ENCODE measurements around the gene LCA5.
"Not testable (repeated sequence)": the region's sequence is repeated elsewhere in the genome, so short reads cannot be mapped to it uniquely, and the experiment has no call there.

LCA5 gene

DNA sequence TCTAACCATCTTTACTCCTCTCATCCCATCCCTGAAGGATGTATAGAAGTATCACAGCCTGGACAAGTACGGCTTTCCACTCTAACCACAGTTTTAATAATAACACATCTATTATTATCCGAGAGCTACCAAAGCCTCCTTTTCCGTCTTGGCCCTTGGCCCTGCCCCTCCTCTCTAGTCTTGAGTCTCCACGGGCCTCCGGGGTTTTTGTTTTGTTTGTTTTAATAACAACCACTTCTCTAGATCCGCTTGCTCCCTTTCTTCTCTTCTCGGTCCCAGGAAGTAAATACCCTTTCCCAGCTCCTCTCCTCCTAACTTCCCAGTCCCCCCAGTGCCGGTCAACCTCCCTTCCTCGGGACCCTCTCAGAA is 661 bp downstream of the LCA5 start:
- no peak for DNase-seq

- DNase-seq, result not testable (repeated sequence)
Observed at GRCh38 chr6:79529567-79529966, 7.7 kb downstream of the LCA5 start.

GRCh38 chr6:79526897-79527296 is 10.3 kb downstream of the LCA5 start:
- DNase-seq, result no peak

DNA sequence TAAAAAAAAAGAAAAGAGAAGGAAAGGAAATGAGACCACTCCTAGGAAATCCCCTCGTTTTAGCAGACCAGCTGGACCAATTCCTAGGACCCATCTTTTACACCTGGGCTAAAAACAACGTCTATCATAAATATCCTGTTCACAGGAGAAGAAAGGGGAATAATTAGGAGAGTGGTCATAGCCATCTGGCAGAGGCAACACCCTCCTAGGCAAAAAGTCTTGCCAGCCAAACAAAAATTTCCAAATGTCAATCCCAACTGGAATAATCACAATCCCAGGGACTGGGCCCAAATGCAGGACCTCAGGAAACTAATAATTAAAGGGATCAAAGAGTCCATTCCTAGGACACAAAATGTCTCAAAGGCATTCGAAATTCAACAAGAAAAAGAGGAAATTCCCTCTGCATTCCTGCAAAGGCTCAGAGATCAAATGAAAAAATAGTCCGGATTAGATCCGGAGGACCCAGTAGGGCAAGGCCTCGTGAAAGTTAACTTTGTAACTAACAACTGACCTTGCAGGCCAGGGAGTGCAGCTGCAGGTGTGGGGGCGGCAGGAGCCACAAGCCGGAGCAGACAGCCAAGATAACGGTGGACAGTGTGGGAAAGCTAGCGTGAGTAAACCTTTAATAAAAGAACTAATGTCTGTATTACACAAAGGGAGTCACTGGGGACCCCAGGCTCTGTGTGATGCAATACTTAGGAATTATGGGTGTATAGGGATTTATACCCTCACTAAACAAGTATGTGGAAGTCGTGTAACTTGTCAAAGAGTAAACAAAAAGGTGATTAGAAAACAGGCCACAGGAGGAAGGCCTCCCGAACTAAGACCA is 11.7 kb downstream of the LCA5 start:
- DNase-seq, result no peak

DNA sequence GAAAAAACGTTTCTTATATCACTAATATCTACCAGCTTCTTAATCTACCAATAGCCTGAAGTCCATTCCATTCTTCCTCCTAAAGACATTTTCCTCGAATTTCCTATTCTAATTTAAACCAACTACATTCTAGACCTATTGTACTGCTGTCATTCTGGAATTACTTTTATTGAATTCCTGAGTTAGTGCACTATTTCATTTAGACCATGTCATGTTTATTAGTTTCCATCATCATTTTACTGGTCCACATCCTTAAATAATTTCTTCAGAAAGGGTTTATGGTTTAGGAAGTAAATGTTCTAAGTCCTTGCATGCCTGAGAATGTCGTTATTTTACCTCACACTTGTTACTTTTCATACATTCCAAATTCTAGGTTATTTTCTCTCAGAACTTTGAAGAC is 13.2 kb downstream of the LCA5 start:
- no peak for DNase-seq

- no peak for DNase-seq
Observed at GRCh38 chr6:79522609-79523008, 14.6 kb downstream of the LCA5 start.

GRCh38 chr6:79520534-79520933 is 16.7 kb downstream of the LCA5 start:
- DNase-seq, result no peak

DNA sequence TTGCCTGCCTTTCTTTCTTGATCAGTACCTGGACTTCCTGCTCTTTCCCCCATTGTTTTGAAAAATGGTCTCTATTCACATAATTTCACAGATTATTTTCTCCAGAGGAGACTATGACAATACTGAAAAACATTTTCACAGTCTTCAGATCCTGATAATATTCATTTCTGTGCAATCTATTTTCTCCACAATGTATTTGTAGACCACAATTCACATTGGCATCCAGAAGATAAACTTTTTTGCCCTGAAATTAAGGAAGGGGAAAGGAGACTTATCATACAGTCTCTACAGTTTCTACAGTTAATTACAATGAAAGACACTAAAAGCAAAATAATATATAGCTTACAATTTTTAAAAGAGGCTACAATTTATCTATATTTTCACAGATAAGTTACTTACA is 18.4 kb downstream of the LCA5 start:
- DNase-seq, result no peak

GRCh38 chr6:79515436-79515835 is 21.8 kb downstream of the LCA5 start:
- DNase-seq, result no peak

DNA sequence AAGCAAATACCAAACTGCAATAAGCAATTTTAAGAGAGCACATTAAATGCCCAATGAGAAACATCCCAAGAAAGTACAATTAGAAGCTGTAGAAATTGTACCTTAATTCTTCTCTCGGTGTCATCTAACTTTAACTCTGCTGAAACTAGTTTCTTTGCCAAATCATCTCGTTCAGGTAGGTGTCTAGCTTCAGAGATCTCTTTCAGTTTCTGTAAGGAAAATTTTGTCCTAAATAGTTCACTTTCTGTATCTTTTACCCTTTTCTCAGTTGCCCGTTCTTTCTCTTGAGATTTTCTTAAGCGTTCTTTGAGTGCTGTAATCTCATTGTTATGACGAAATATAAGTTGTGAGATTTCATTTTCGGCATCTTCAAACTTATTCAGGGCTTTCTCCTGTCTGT is 24.1 kb downstream of the LCA5 start:
- DNase-seq, result no peak

DNA sequence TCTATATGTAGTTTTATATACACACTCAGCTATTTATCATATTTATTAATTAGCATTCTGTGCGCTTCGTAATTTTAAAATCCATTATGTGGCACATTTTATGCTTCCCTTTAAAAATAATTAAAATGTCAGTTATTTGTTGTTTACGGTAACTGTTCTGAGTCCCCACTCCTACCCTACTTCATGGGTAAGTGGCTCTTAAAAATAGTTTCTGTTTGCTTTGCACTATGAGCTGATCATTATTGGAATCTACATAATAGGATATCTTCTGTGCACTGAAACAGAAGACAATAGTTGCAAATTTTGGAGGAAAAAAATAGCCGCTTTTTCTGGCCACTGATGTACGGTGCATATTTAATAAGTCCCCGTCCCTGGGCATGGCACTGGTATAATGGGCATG is 25.2 kb downstream of the LCA5 start:
- DNase-seq, result no peak

- no peak for DNase-seq
Observed at GRCh38 chr6:79510707-79511106, 26.5 kb downstream of the LCA5 start.

DNA sequence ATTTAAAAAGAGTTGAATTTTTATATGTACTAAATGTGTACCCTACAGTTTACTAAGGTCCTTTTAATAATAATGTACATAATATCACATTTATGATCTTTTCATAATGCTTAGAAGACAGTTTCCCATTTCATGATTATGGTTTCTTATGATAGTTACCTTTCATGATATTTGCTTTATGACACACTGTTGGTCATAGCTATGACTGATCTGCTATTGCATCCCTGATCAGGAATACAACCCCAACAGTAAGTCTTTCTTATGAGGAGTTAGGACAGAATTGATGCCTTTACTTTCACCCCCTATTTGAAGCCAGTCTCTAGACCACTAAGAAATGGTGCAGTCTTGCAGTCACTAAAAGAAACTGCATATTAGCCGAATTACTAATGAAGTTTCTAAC is 31.0 kb downstream of the LCA5 start:
- DNase-seq, result no peak

GRCh38 chr6:79504372-79504771 is 32.9 kb downstream of the LCA5 start:
- DNase-seq, result no peak

GRCh38 chr6:79498842-79499241 is 38.4 kb downstream of the LCA5 start:
- DNase-seq, result no peak

- DNase-seq, result no peak
Observed at GRCh38 chr6:79495246-79495645, 42.0 kb downstream of the LCA5 start.

DNA sequence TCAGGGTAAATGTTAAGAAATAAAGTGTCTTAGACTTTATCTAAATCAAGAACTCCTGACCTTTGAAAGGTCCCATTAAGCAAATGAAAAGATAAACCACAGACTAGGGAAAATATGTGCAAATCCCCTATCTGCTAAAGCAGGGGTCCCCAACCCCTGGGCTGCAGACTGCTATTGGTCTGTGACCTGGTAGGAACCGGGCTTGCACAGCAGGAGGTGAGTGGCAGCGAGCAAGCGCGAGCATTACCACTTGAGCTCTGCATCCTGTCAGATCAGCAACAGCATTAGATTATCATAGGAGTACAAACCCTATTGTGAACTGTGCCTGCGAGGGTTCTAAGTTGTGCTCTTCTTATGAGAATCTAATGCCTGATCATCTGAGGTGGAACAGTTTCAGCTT is 42.4 kb downstream of the LCA5 start:
- DNase-seq, result no peak

GRCh38 chr6:79470728-79471127 is 66.5 kb downstream of the LCA5 start:
- DNase-seq, result no peak

DNA sequence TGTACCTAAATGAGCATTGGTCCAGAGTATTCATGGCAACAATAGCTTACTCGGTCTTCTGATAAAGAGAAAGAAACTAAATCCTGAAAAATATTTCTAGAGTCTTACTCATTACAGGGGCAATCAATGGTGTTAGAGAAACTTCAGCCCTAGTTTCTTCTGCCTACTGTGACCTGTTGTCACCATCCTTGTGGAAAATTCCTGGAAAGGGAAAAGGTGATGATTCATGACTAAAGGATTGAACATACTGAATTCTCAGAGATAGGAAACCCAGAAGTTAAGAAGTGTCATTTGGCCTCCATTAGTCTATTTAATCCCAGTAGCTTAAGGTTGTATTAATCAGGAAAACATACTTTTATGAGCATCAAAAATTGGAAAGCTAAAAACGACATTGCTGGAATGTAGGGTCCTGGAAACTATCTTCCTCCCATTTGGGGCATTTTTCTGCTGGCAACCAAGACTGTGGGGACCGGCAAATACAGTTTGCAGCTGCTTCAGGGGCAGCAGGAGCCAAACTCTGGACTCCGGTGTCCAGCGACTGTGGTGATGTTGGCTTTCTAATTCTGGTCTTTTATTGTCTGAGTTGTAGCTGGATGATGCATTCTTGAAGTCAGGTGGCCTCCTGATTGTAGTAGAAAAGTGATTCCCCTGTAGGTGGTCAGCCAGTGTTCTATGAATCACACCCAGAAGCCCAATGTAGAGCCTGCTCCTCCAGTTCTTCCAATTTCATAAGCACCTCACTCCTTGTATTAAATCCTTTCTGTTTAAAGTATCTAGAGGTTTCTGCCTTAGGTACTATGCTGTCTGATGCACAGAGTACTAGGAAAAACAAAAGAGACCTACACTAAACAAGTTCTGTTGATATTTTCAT is 67.6 kb downstream of the LCA5 start:
- no peak for DNase-seq

GRCh38 chr6:79468587-79468986 is 68.6 kb downstream of the LCA5 start:
- no peak for DNase-seq

- no peak for DNase-seq
Observed at GRCh38 chr6:79468116-79468515, 69.1 kb downstream of the LCA5 start.

GRCh38 chr6:79467716-79468115 is 69.5 kb downstream of the LCA5 start:
- DNase-seq, result peak; percentile 10 to 51

GRCh38 chr6:79466207-79466834 is 70.9 kb downstream of the LCA5 start:
- DNase-seq, result peak; percentile 17 to 59

DNA sequence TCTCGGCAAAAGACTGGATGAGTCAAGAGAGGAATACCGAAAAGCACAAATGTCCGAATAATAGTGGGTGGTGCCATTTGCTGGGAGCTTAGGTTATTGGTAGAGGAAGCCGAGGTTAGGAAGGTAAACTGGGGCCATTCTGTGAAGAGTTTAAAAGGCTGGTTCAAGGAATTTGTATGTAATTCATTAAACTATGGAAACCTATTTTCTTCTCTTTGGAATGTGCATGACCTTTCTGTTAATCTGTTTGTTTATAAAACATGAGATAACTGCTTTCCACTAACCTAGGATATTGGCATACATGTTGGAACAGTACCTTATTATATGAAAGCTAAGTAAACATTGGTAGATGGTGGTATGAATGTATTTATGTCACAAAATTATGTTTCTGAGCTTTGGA is 71.8 kb downstream of the LCA5 start:
- DNase-seq, result no peak
